Measurements from ENCODE around the gene FLNB.
"Not testable (repeated sequence)": the region's sequence is repeated elsewhere in the genome, so short reads cannot be mapped to it uniquely, and the experiment has no call there.

The FLNB gene

DNA sequence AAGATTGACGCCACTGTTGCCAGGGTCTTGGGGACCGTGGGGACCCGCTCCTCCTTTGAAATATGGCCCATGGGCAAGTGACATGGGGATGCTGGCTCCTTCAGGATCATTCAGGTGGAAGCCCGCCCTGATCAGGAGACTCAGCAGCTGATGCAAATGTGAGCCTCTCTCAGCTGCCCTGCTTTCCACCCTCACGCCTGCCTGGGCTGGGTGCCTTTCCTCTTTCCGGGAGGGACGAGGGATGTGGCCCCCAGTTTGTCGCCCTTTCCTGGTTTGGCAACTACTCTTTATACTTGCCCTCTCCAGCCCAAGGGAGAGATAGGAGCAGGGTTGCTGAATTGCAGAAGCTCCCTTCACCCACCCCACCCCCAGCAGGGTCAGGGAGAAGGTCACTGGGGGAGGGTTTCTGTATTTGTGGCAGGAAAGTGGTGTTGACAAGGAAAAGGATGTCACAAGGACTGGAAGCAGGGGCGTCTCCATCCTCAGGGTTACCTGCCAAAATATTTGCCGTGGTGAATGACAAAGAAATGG is 180.8 kb downstream of the FLNB start:
- no peak for DNase-seq

DNA sequence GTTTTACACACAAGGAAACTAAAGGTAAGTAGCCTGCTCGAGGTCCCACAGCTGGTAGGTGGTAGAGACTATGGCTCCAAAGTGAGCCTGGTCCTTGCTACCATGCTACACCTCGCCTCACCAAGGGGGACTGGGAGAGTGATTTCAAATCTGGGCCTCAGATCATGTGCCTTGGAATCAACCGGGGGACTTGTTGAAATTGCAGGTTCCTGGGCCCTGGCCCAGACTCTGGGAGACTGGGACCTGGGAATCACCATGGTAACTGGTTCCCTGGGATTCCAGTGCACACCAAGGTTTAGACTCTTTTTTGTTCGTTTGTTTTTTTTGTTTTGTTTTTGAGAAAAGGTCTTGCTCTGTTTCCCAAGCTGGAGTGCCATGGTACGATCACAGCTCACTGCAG is 181.5 kb downstream of the FLNB start:
- no peak for DNase-seq

DNA sequence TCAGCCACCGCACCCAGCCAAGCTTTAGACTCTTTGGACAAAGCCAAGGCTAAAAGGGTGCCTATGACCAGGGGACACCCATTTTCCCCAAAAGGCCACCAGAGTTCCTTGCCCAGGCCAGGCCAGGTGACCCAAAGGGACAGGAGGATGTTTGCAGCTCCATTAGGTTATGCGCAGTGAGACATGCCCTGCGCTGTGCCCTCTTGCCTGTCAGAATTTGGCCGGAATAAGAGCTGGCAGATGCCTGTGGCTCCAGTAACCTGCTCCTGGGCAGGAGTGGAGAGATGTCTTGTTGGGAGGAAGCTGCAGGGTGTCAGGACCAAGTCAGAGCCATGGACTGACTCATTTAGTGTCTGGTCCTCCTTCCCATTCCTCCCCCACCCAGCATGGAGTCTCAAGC is 182.1 kb downstream of the FLNB start:
- no peak for DNase-seq

DNA sequence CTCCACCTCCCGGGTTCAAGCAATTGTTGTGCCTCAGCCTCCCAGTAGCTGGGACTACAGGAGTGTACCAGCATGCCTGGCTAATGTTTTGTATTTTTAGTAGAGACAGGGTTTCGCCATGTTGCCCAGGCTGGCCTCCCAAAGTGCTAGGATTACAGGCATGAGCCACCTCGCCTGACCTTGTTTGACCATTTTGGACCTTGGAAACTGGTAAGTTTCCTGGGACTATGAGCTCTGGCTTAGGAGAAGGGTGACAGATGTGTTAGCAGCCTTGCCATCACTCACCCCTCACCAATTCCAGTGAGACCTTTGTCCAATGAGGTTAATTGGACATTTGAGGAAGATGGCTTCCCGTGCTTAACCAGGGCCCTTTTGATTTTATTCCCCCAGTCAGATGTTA is 182.7 kb downstream of the FLNB start:
- DNase-seq: no peak

- DNase-seq: no peak
These were observed 183.3 kb downstream of the FLNB start for GRCh38 chr3:58191361-58191991.

GRCh38 chr3:58192069-58192468 is 183.8 kb downstream of the FLNB start:
- no peak for DNase-seq

- no peak for DNase-seq
These were observed 185.6 kb downstream of the FLNB start for GRCh38 chr3:58193682-58194407.

DNA sequence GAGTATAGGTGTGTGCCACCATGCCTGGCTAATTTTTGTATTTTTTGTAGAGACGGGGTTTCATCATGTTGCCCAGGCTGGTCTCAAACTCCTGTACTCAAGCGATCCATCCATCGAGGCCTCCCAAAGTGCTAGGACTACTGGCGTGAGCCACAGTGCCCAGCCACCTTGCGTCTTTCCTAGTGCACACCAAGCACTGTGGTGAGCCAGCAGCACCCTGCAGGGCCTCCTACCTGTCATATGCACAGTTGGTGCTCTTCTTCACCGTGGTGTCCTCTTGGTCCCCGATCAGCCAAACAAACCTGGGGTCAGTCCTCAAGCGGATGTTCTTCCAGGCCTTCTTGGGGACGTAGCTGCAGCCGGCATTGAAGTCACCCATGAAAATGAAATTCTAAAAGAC is 189.4 kb downstream of the FLNB start:
- DNase-seq: no peak

DNA sequence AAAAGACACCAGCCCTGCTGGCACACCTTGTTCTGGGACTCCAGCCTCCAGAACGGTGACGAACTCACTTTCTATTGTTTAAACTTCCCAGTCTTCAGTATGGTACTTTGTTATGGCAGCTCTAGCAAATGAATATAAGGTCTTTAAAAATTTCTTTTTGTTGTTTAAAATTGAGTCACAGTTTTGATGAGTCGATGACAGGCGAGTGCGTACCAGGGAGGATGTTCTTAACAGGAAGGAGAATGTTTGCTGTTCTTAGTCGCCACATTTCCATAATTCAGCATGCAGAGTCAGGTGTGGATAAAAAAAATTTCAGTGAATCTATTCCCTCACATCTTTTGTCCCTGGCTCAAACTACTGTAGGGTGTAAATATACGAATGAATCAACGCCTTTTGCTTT is 190.1 kb downstream of the FLNB start:
- no peak for DNase-seq

DNA sequence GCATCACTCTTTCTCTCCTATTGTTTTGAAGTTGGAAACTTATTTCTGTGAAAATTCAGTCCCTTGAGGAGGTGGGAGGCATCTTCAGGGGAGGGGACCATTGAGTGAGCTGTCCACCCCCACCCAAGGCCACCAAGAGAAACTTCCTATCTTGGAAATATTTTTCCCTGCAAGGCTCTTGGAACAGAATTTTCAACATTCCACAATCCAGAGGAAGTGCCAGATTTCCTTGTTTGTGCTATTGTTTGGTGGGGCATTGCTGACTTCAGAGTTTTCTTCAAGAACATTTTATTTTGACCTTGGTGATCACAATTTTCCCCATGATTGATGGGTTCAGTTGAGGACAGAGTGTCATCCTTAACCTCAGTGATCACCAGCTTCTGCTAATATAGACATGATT is 190.6 kb downstream of the FLNB start:
- DNase-seq: no peak

DNA sequence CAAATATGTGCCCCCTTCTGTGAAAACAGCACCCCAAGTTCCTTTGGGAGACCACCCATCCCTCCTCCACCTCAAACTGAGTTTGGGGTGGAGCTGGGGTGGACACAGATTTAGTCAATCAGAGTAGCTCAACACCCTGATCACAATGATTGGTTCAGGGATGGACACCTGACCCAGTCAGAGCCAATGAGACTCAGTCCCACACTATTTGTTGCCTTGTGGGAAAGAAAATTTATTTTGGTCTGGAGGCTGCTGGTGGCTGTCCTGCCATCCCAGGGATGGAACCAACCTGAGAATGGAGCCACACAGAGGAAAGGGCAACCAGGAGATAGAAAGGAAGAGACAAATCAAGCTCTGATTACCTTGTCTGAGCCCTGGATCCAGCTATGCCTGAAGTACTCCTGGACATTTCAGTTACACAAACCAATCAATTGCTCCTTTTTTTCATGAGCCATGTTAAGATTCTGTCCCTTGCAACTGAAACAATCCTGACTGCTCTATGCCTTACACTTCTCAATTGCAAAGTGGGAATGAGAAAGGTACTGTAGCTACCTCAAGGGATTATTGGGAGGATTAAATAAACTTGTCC is 192.0 kb downstream of the FLNB start:
- DNase-seq: no peak

DNA sequence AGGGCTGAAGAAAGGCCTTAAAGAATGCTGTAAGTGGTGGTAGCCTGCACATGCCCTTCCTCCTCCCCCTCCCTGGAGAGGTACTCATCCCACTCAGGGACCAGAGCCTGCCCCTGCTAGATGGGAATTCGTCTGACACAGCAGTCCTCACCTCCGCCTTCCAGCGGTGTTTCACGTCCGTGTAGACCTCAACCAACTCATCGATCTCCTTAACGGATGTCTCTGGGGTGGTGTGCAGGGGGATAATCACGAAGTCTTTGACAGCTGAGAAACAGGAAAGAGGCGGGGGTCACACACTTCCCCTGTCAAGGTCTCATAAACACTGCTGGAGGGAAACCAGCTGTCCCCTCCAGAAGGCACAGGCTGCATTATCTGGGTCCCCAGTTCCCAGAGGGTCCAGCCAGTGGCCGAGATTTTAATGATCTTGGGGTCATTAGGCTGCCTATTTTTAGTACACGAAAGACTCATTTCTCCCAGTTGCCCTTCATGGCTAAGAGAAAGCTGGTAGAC is 192.7 kb downstream of the FLNB start:
- DNase-seq: no peak

DNA sequence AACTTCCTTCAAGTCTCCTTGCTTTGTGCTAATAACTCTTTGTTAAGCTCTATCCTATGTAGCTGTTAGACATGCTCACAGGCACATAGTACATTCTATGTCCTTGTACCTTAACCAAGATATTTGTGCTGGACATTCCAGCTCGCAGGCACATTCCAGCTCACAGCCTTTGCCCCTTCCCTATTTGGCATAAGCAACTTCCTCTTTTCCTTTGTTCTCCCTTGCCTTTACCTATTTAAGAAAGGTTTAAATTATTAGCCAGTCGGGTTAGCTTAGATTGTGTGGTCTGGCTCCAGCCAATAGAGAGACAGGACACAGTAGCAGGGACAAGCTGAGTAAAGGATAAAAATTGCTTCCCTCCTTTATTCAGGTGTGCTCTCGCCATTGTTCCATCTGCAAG is 193.2 kb downstream of the FLNB start:
- DNase-seq: not testable (repeated sequence)

- no peak for DNase-seq
These were observed 194.7 kb downstream of the FLNB start for GRCh38 chr3:58202917-58203360.

- no peak for DNase-seq
These were observed 195.3 kb downstream of the FLNB start for GRCh38 chr3:58203541-58203940.

GRCh38 chr3:58204720-58205119 is 196.5 kb downstream of the FLNB start:
- no peak for DNase-seq

GRCh38 chr3:58205981-58206380 is 197.8 kb downstream of the FLNB start:
- DNase-seq: no peak

GRCh38 chr3:58206406-58207011 is 198.3 kb downstream of the FLNB start:
- DNase-seq: no peak

DNA sequence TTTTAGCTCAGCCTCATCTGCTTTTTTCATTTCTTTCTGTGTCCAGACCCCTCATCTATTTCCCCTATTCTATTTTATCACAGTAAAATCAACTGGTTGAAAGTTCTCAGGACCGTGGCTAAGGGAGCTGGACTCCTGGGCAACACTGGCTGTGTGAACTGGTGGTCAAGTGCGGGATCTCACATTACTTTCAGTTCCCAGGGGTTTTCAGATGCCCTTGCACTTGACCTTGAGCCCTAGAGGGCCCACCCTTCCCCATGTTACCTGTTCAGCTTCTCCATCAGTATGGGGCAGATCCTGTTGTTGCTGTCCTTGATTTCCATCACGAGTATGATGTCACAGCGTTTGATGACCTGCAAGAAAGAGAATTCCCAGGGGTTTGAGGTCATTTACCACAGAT is 199.7 kb downstream of the FLNB start:
- DNase-seq: no peak

DNA sequence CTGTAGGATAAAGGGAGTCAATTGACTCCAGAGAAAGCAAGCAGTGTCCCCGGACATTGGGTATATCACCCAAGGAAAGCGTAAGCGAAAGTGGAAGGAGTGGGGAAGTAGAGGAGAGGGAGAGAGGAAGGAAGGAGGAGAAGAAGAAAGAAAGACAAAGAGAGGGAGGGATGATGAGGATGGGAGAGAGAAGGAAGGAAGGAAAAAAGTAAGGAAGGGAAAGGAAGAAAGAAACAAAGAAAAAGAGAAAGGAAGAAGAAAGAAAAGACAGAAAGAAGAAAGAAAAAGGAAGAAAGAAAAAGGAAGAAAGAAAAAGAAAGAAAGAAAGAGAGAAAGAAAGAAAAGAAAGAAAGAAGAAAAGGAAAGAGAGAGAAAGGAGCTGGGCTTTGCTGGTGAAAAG is 201.7 kb downstream of the FLNB start:
- no peak for DNase-seq

DNA sequence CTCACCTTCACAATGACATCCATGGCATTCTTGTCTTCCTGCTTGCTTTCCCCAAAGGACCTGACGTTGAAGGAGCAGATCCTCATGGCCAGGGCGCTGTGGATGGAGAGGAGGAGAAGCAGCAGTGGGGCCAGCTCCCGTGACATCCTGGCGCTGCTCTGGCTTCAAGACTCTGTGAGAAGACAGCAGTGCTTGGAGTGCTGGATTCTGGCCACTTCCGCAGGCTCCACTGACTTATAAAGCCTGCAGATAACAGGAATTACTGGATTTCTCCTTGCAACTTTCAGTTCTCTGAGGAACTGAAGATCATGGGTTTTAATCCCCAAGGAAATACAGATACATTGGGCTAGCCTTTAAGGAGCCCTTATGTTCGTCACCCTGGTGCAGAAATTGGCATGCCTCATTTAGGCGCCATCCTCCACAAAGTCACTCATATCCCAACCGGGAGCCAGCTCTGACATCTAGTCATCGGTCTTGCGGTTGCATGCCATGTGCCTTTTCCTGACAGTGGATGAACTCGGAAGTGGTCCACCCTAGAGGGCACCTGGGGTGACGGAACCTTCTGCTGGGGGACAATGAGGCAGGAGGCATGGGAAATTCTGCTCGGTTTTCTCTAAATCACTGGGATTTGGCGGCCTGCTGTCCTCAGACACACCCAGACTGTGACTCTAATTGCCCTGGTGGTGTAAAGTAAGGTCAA is 202.7 kb downstream of the FLNB start, which contains the start of gene DNASE1L3:
TSS of gene DNASE1L3 (minus strand) at position 212 of the 700 bp plus-strand sequence. CDS start at position 146, 66 bp downstream.
- no peak for DNase-seq

- no peak for DNase-seq
These were observed 206.5 kb downstream of the FLNB start for GRCh38 chr3:58214484-58215316.

Data from NCI-H187 (cell line).